SK-N-SH (cell line): Measurements from ENCODE around the gene FLAD1. TPM values are rescaled to one million over a fixed set of nuclear protein-coding genes. Genes with fewer than 3 reads are reported as not detected.
A peak's percentile ranks its signal among the peaks of the same experiment; 100 is the strongest.

Experiments
- CTCF ChIA-PET: fragments of 300-600, 350-600 bp; formaldehyde crosslinking; extraction: SDS; loops from one replicate; lab custom pipeline; 2021; lab: Yijun Ruan, JAX
- POLR2A ChIA-PET: fragments of 350-600 bp; sonication (Branson Sonifier 250); formaldehyde crosslinking; extraction: SDS; loops from one replicate; lab custom pipeline; 2020; ENCODE audit warnings: antibody characterized with exemption, inconsistent platforms; lab: Yijun Ruan, JAX
- DNase-seq: peaks from one replicate; pipeline ENCODE4 v3.0.0; 2012
- H2AFZ ChIP-seq: fragments of 200-600 bp; sonication (generic); 2 replicates; pipeline ENCODE4 v1.8.1; 2016; ENCODE audit warnings: antibody characterized with exemption, mild to moderate bottlenecking, low read depth
- H3F3A ChIP-seq: fragments of 200-600 bp; sonication (generic); replicated peaks from 2 replicates; pipeline ENCODE3; 2016; ENCODE audit warnings: antibody characterized with exemption, mild to moderate bottlenecking; ENCODE audit not compliant: insufficient read depth
- H3K27ac ChIP-seq, 2 experiments: fragments of 200-500 bp in 1 of 2; fragments of 200-600 bp in 1 of 2; sonication (Bioruptor generic) in 1 of 2; sonication (generic), shearing (Covaris generic) in 1 of 2; 2 replicates each; pipeline versions ENCODE4 v1.5.1 to v1.6.1; 2014 to 2016; ENCODE audit warnings: low read depth in 2 of 2, inconsistent platforms in 1 of 2, low read length in 1 of 2, mild to moderate bottlenecking in 1 of 2, mixed read lengths in 1 of 2
- H3K27me3 ChIP-seq: fragments of 200-600 bp; sonication (generic), shearing (Covaris generic); 2 replicates; pipeline ENCODE4 v1.6.1; 2016; ENCODE audit warnings: mixed run types; ENCODE audit not compliant: insufficient read depth
- H3K36me3 ChIP-seq, 2 experiments: fragments of 200-500 bp in 1 of 2; fragments of 200-600 bp in 1 of 2; sonication (Bioruptor generic) in 1 of 2; sonication (generic) in 1 of 2; replicated peaks in 1 of 2; 2 replicates each; pipeline versions ENCODE3 to v1.5.1; 2014 to 2016; ENCODE audit warnings: low read length in 1 of 2, mild to moderate bottlenecking in 1 of 2; ENCODE audit not compliant: insufficient read depth in 2 of 2, control insufficient read depth in 1 of 2
- H3K4me1 ChIP-seq, 2 experiments: fragments of 200-500 bp in 1 of 2; fragments of 200-600 bp in 1 of 2; sonication (Bioruptor generic) in 1 of 2; sonication (generic), shearing (Covaris generic) in 1 of 2; 2 replicates each; pipeline versions ENCODE4 v1.5.1 to v1.6.1; 2014 to 2016; ENCODE audit warnings: low read depth in 1 of 2, low read length in 1 of 2, mixed run types in 1 of 2; ENCODE audit not compliant: insufficient read depth in 2 of 2, control insufficient read depth in 1 of 2
- H3K4me2 ChIP-seq: fragments of 200-600 bp; sonication (generic), shearing (Covaris generic); 2 replicates; pipeline ENCODE4 v1.6.1; 2017; ENCODE audit warnings: mixed run types
- H3K4me3 ChIP-seq, 2 experiments: fragments of 200-500 bp in 1 of 2; fragments of 200-600 bp in 1 of 2; sonication (Bioruptor generic) in 1 of 2; sonication (generic), shearing (Covaris generic) in 1 of 2; 2 replicates each; pipeline versions ENCODE4 v1.5.1 to v1.8.1; 2014 to 2016; ENCODE audit warnings: low read depth in 2 of 2, inconsistent platforms in 1 of 2, low read length in 1 of 2, mild to moderate bottlenecking in 1 of 2, mixed read lengths in 1 of 2, moderate library complexity in 1 of 2
- H3K79me2 ChIP-seq: fragments of 200-600 bp; sonication (generic); 2 replicates; pipeline ENCODE4 v1.8.1; 2017; ENCODE audit warnings: mild to moderate bottlenecking; ENCODE audit not compliant: insufficient read depth
- H3K9ac ChIP-seq: fragments of 200-600 bp; sonication (generic); 2 replicates; pipeline ENCODE4 v1.6.1; 2017; ENCODE audit warnings: mixed run types
- H3K9me2 ChIP-seq: fragments of 200-600 bp; sonication (generic); 2 replicates; pipeline ENCODE4 v1.6.1; 2017; ENCODE audit warnings: mixed run types
- H3K9me3 ChIP-seq: fragments of 200-600 bp; sonication (generic); 2 replicates; pipeline ENCODE4 v1.6.1; 2017; ENCODE audit warnings: mixed run types, mild to moderate bottlenecking, moderate library complexity
- H4K20me1 ChIP-seq: fragments of 200-600 bp; sonication (generic); 2 replicates; pipeline ENCODE4 v1.6.1; 2017; ENCODE audit warnings: mild to moderate bottlenecking, mixed run types; ENCODE audit not compliant: insufficient read depth
- CHD2 ChIP-seq: fragments of 150-350 bp; IDR thresholded peaks from 2 replicates; pipeline ENCODE4 v1.6.1; 2018; ENCODE audit warnings: low read length; ENCODE audit not compliant: partially characterized antibody
- EP300 ChIP-seq, 2 experiments: IDR thresholded peaks; 2 replicates each; pipeline versions ENCODE4 v1.4.0 to v1.6.1; 2012; ENCODE audit warnings: borderline replicate concordance in 1 of 2, low read depth in 1 of 2, low read length in 1 of 2
- EZH2phosphoT487 ChIP-seq: fragments of 200-600 bp; sonication (generic); IDR thresholded peaks from 2 replicates; pipeline ENCODE4 v1.6.1; 2017; ENCODE audit warnings: low read depth, mixed run types, mild to moderate bottlenecking, antibody characterized with exemption, moderate library complexity, borderline replicate concordance
- FOXM1 ChIP-seq: IDR thresholded peaks from 2 replicates; pipeline ENCODE4 v1.4.0; 2012; ENCODE audit warnings: low read depth, mild to moderate bottlenecking
- MXI1 ChIP-seq: IDR thresholded peaks from 2 replicates; pipeline ENCODE4 v1.6.1; 2012; ENCODE audit warnings: mild to moderate bottlenecking, low read depth, low read length, improper control_type of control experiment
- RXRA ChIP-seq: IDR thresholded peaks from 2 replicates; pipeline ENCODE4 v1.4.0; 2012; ENCODE audit warnings: low read depth, mild to moderate bottlenecking, borderline replicate concordance
- SIN3A ChIP-seq: IDR thresholded peaks from 2 replicates; pipeline ENCODE4 v1.6.1; 2012; ENCODE audit warnings: low read depth, mild to moderate bottlenecking, low read length, moderate library complexity, borderline replicate concordance
- TAF1 ChIP-seq: IDR thresholded peaks from 2 replicates; pipeline ENCODE4 v1.6.1; 2012; ENCODE audit warnings: low read depth, mild to moderate bottlenecking, low read length, moderate library complexity, borderline replicate concordance
- TEAD4 ChIP-seq: IDR thresholded peaks from 2 replicates; pipeline ENCODE4 v1.4.0; 2012; ENCODE audit warnings: mild to moderate bottlenecking, borderline replicate concordance; ENCODE audit not compliant: insufficient read depth
- WGBS: methylation state at CpG from one replicate; pipeline ENCODE4 v1.1.6; 2017; ENCODE audit warnings: low lambda C conversion rate; 5-methylcytosine and 5-hydroxymethylcytosine counted together
- polyA plus RNA-seq, 3 experiments: library from polyadenylated mRNA; depleted of rRNA; stranded (reverse); fragments of >200 nt; gene quantifications; 2 replicates each; pipeline ENCODE4 v1.2.3, GENCODE V29; 2012
- TF ChIP-seq, protein P1 (sequence below): IDR thresholded peaks from 2 replicates; pipeline ENCODE4 v1.6.1; 2012; ENCODE audit warnings: mild to moderate bottlenecking, low read depth, low read length, moderate library complexity
- TF ChIP-seq, protein P2 (sequence below): IDR thresholded peaks from 2 replicates; pipeline ENCODE4 v1.4.0; 2012; ENCODE audit warnings: low read depth
- TF ChIP-seq, protein P3 (sequence below): fragments of 200-600 bp; sonication (generic); IDR thresholded peaks from 2 replicates; pipeline ENCODE4 v1.6.1; 2017; ENCODE audit warnings: antibody characterized with exemption, mild to moderate bottlenecking, moderate library complexity

Gene FLAD1
- polyA plus RNA-seq, 1 of the 3 experiments (the other 2 are of a cell fraction), result 50.8 TPM

DNA sequence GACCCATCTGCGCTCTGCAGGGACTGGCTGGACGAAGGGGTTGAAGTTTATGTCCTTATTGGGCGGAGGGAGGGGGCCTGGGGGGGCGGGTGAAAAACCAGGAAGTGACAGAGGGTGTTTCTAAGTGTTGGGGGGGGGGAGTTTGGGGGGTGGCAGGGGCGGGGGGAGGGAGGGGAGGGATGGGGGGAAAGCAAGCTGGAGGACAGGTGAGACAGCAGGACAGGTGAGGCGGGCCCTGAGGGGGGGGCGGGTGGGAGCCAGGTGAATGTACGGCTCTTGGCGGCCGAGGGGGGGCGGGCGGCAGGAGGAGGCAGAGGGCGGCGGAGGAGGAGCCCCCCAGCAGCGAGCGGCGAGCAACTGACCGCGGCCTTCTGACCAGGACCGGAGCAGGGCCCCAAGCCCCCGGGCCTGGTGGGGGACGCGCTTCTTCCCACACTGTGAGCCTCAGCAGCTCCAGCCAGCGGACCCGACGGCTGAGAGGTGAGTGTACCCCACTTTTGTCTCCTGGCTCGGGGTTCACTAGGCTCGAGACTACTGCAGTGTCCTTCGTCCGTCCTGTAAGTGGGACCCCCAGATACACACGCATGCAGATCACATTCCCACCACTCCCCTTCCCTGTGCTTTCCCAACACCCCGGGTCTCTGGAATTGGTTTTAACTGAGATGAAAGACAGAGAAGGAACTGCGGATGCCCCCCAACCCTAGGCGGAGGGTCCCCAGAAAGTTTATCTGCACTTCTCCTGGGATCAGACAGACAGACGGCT lies 19.5 kb downstream of the FLAD1 start, which contains the start of gene ZBTB7B:
Gene ZBTB7B, plus strand, starts transcription at position 339 of the 763 bp plus-strand sequence. CDS start 11,859 bp downstream, outside the sequence.
- H3K9me3 ChIP-seq, result no peaks in the 10 kb centered on the region
- H4K20me1 ChIP-seq, result no peaks in the 10 kb centered on the region; the same call in 1 of the 2 replicates
- peak within 1 kb of the TSS; percentile 100 for H3K4me2 ChIP-seq
- H3K79me2 ChIP-seq, result peaks cover 37% of the 10 kb centered on the region
- under 1% methylated on average over 20 of the region's 35 CpGs for WGBS
- H3K27ac ChIP-seq, result peak within 1 kb of the TSS; percentile 92 to 96
- H3K36me3 ChIP-seq, result peaks cover 0 to 5% of the 10 kb centered on the region in 2 experiments
- POLR2A ChIA-PET, result no interaction called here
- H2AFZ ChIP-seq, result peak within 1 kb of the TSS; percentile 70; the same call in 1 of the 2 replicates
- CTCF ChIA-PET, result interaction anchor here (1.4 to 14.0 kb wide), 8 partner anchors 12 to 89 kb away, joined by 4 to 640 read pairs (median 10); partner anchors contain the start of genes CKS1B, FLAD1, PBXIP1 and PYGO2
- H3K27me3 ChIP-seq, result no peaks in the 10 kb centered on the region
- TF ChIP-seq TAF1, result no peak
- TF ChIP-seq, protein P1, sequence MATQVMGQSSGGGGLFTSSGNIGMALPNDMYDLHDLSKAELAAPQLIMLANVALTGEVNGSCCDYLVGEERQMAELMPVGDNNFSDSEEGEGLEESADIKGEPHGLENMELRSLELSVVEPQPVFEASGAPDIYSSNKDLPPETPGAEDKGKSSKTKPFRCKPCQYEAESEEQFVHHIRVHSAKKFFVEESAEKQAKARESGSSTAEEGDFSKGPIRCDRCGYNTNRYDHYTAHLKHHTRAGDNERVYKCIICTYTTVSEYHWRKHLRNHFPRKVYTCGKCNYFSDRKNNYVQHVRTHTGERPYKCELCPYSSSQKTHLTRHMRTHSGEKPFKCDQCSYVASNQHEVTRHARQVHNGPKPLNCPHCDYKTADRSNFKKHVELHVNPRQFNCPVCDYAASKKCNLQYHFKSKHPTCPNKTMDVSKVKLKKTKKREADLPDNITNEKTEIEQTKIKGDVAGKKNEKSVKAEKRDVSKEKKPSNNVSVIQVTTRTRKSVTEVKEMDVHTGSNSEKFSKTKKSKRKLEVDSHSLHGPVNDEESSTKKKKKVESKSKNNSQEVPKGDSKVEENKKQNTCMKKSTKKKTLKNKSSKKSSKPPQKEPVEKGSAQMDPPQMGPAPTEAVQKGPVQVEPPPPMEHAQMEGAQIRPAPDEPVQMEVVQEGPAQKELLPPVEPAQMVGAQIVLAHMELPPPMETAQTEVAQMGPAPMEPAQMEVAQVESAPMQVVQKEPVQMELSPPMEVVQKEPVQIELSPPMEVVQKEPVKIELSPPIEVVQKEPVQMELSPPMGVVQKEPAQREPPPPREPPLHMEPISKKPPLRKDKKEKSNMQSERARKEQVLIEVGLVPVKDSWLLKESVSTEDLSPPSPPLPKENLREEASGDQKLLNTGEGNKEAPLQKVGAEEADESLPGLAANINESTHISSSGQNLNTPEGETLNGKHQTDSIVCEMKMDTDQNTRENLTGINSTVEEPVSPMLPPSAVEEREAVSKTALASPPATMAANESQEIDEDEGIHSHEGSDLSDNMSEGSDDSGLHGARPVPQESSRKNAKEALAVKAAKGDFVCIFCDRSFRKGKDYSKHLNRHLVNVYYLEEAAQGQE, result no peak
- TF ChIP-seq CHD2, result no peak
- no peak for TF ChIP-seq TEAD4
- TF ChIP-seq, protein P2, sequence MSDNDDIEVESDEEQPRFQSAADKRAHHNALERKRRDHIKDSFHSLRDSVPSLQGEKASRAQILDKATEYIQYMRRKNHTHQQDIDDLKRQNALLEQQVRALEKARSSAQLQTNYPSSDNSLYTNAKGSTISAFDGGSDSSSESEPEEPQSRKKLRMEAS, result no peak
- TF ChIP-seq EZH2phosphoT487, result no peak
- TF ChIP-seq SIN3A, result no peak
- TF ChIP-seq RXRA, result no peak
- no peak for TF ChIP-seq EP300 (IDR thresholded peaks at IDR 0.05; ENCODE audit: borderline replicate concordance in 1 of 2, low read depth in 1 of 2, low read length in 1 of 2)
- no peak for TF ChIP-seq FOXM1
- TF ChIP-seq, protein P3, sequence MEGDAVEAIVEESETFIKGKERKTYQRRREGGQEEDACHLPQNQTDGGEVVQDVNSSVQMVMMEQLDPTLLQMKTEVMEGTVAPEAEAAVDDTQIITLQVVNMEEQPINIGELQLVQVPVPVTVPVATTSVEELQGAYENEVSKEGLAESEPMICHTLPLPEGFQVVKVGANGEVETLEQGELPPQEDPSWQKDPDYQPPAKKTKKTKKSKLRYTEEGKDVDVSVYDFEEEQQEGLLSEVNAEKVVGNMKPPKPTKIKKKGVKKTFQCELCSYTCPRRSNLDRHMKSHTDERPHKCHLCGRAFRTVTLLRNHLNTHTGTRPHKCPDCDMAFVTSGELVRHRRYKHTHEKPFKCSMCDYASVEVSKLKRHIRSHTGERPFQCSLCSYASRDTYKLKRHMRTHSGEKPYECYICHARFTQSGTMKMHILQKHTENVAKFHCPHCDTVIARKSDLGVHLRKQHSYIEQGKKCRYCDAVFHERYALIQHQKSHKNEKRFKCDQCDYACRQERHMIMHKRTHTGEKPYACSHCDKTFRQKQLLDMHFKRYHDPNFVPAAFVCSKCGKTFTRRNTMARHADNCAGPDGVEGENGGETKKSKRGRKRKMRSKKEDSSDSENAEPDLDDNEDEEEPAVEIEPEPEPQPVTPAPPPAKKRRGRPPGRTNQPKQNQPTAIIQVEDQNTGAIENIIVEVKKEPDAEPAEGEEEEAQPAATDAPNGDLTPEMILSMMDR, result no peak
- no peak for TF ChIP-seq MXI1
- no peaks in the 10 kb centered on the region for H3K9me2 ChIP-seq
- DNase-seq, result no peak
- peaks cover 19 to 33% of the 10 kb centered on the region in 2 experiments for H3K4me1 ChIP-seq
- peak within 1 kb of the TSS; percentile 86 for H3K9ac ChIP-seq
- peaks cover 27% of the 10 kb centered on the region for H3F3A ChIP-seq
- H3K4me3 ChIP-seq, result peak within 1 kb of the TSS; percentile 79 to 95
